K562 (cell line): Measurements from ENCODE around the gene ARHGAP15. TPM values are rescaled to one million over a fixed set of nuclear protein-coding genes. Genes with fewer than 3 reads are reported as not detected.
A peak's percentile ranks its signal among the peaks of the same experiment; 100 is the strongest.

Source experiments
- ATAC-seq: fragments of 200-7000 bp; cut with Tn5 transposase; 3 replicates; pipeline ENCODE4 v1.9.1; 2020; ENCODE audit warnings: moderate library complexity
- BruUV-seq: library from RNA; stranded (reverse); fragments of 400-500 nt; replicated peaks from 2 replicates; lab custom pipeline; 2021; lab: Mats Ljungman, UMichigan
- CTCF ChIA-PET: fragments of 300-600 bp; formaldehyde crosslinking; extraction: SDS; loops from one replicate; lab custom pipeline; 2021; ENCODE audit warnings: low intra/inter-chr PET ratio; lab: Yijun Ruan, JAX
- POLR2A ChIA-PET: fragments of 300-600, 350-650 bp; sonication (Branson Sonifier 250); formaldehyde crosslinking; extraction: SDS; loops from one replicate; lab custom pipeline; 2021; ENCODE audit warnings: antibody characterized with exemption, inconsistent platforms; lab: Yijun Ruan, JAX
- DNase-seq, 4 experiments: peaks; one replicate each; pipeline versions ENCODE4 v3.0.0 to v3.0.0-alpha.2; 2011 to 2018; ENCODE audit warnings: low spot score in 3 of 4, mixed read lengths in 3 of 4; ENCODE audit errors: extremely low read depth in 1 of 4
- FAIRE-seq: peaks from 2 replicates; lab custom pipeline; 2011; peaks lifted over from hg19 to GRCh38; lab: Jason Lieb, UNC
- H2AFZ ChIP-seq: 2 replicates; pipeline ENCODE4 v1.6.0; 2011; ENCODE audit warnings: low read depth, low read length, control low read depth, inconsistent platforms
- H3K27ac ChIP-seq: fragments of 200-600 bp; 3 replicates; pipeline ENCODE4 v1.8.0; 2011; ENCODE audit warnings: low read depth, mild to moderate bottlenecking, control low read depth, inconsistent platforms, low read length, moderate library complexity, mixed read lengths; ENCODE audit errors: extremely low read depth
- H3K27me3 ChIP-seq, 2 experiments: fragments of 300-600 bp in 1 of 2; 2 replicates in 1 of 2; 3 replicates in 1 of 2; pipeline versions ENCODE4 v1.6.0 to v1.8.0; 2011; ENCODE audit warnings: inconsistent platforms in 2 of 2, low read length in 2 of 2, mild to moderate bottlenecking in 1 of 2, mixed read lengths in 1 of 2, moderate library complexity in 1 of 2; ENCODE audit not compliant: control insufficient read depth in 2 of 2, insufficient read depth in 2 of 2
- H3K36me3 ChIP-seq: fragments of 300-600 bp; 3 replicates; pipeline ENCODE4 v1.8.0; 2011; ENCODE audit warnings: mild to moderate bottlenecking, low read length, inconsistent platforms; ENCODE audit not compliant: control insufficient read depth, insufficient read depth
- H3K4me1 ChIP-seq, 2 experiments: fragments of 200-600 bp in 1 of 2; replicated peaks in 1 of 2; 2 replicates in 1 of 2; 3 replicates in 1 of 2; pipeline versions ENCODE4 v1.5.1 to v1.8.0; 2011; ENCODE audit warnings: inconsistent platforms in 2 of 2, low read length in 2 of 2, mild to moderate bottlenecking in 1 of 2, mixed read lengths in 1 of 2, moderate library complexity in 1 of 2; ENCODE audit not compliant: control insufficient read depth in 2 of 2, insufficient read depth in 2 of 2
- H3K4me2 ChIP-seq: 2 replicates; pipeline ENCODE4 v1.6.1; 2011; ENCODE audit warnings: low read length, control low read depth, inconsistent platforms, mixed read lengths; ENCODE audit not compliant: insufficient read depth
- H3K4me3 ChIP-seq: fragments of 200-600 bp; sonication (generic), shearing (Covaris generic); 2 replicates; pipeline ENCODE4 v1.5.1; 2016; ENCODE audit warnings: control low read depth, inconsistent platforms
- H3K79me2 ChIP-seq: fragments of 200-600 bp; 3 replicates; pipeline ENCODE4 v1.8.0; 2011; ENCODE audit warnings: low read length, inconsistent platforms; ENCODE audit not compliant: control insufficient read depth, insufficient read depth
- H3K9ac ChIP-seq, 2 experiments: 2 replicates each; pipeline versions ENCODE4 v1.6.0 to v1.6.1; 2011; ENCODE audit warnings: low read depth in 2 of 2, low read length in 2 of 2, control low read depth in 1 of 2, inconsistent platforms in 1 of 2, mild to moderate bottlenecking in 1 of 2, mixed read lengths in 1 of 2; ENCODE audit not compliant: insufficient read depth in 1 of 2
- H3K9me1 ChIP-seq: one replicate; pipeline ENCODE4 v1.6.0; 2011; ENCODE audit warnings: inconsistent platforms, mild to moderate bottlenecking, low read length, moderate library complexity; ENCODE audit not compliant: control insufficient read depth, insufficient read depth
- H3K9me3 ChIP-seq: replicated peaks from 2 replicates; pipeline ENCODE4 v1.5.1; 2011; ENCODE audit warnings: low read depth, low read length, inconsistent platforms; ENCODE audit not compliant: control insufficient read depth, insufficient read depth
- H4K20me1 ChIP-seq: replicated peaks from 2 replicates; pipeline ENCODE4 v1.6.1; 2011; ENCODE audit warnings: low read length, inconsistent platforms, mixed read lengths; ENCODE audit not compliant: control insufficient read depth, insufficient read depth
- JUNB ChIP-seq: fragments of 450-650 bp; formaldehyde crosslinking; conservative IDR thresholded peaks from 2 replicates; pipeline ENCODE4 v1.4.0; 2020; ENCODE audit warnings: mild to moderate bottlenecking
- MAFF ChIP-seq: IDR thresholded peaks from 2 replicates; pipeline ENCODE4 v1.6.1; 2012; ENCODE audit warnings: low read length, improper control_type of control experiment
- PURB ChIP-seq: sonication (generic); formaldehyde crosslinking; IDR thresholded peaks from 2 replicates; pipeline ENCODE4 v1.9.0; 2021; ENCODE audit warnings: low read depth, mild to moderate bottlenecking, missing genetic modification reagents
- TEAD1 ChIP-seq, 2 experiments: fragments of 450-650 bp in 1 of 2; sonication (generic) in 1 of 2; formaldehyde crosslinking; IDR thresholded peaks; 2 replicates each; pipeline versions ENCODE4 v1.4.0 to v1.8.0; 2020 to 2022; ENCODE audit warnings: mild to moderate bottlenecking in 2 of 2, missing genetic modification reagents in 1 of 2
- ZFPM2 ChIP-seq: fragments of 250-450 bp; sonication (Bioruptor Pico); IDR thresholded peaks from 2 replicates; pipeline ENCODE4 v1.5.1; 2022; ENCODE audit warnings: mild to moderate bottlenecking
- WGBS: fragments of 100-300 bp; shearing (Covaris generic); methylation state at CpG from one replicate; pipeline ENCODE4 v1.1.6; 2016; ENCODE audit warnings: low coverage, mixed read lengths; ENCODE audit not compliant: insufficient coverage; ENCODE audit errors: missing lambda C conversion rate; 5-methylcytosine and 5-hydroxymethylcytosine counted together
- in situ Hi-C: fragments of 300-500 bp; cut with MboI; formaldehyde crosslinking; loops from 4 replicates; pipeline ENCODE4 v1.15.0; 2018; ENCODE audit warnings: inconsistent platforms, mixed read lengths
- intact Hi-C: fragments of 100-400 bp; cut with micrococcal nuclease; formaldehyde crosslinking; loops from 2 replicates; pipeline ENCODE4 v1.14.2; 2022
- polyA plus RNA-seq, 8 experiments: library from polyadenylated mRNA; depleted of rRNA in 4 of 8; stranded (reverse) in 5 of 8; unstranded in 3 of 8; fragments of >200 nt; fragmentation: Nextera tagmentation in 2 of 8; fragmentation: Illumina TruSeq in 1 of 8; extraction: Ambion mirVana in 2 of 8; extraction: Trizol in 1 of 8; gene quantifications; 2 replicates each; pipeline versions ENCODE4 v1.2.1 to v1.2.3, GENCODE V29; 2011 to 2014; ENCODE audit warnings: inconsistent platforms in 1 of 8, missing spikeins in 1 of 8
- total RNA-seq, 7 experiments: library from RNA; depleted of rRNA in 6 of 7; stranded (reverse); fragments of >200 nt in 6 of 7; fragmentation: Illumina TruSeq in 2 of 7; extraction: Trizol in 2 of 7; gene quantifications; 2 replicates each; pipeline versions ENCODE4 v1.2.1 to v1.2.3, GENCODE V29; 2011 to 2021; ENCODE audit warnings: low replicate concordance in 1 of 7
- TF ChIP-seq, protein P1 (sequence below): sonication (generic); IDR thresholded peaks from 2 replicates; pipeline ENCODE4 v1.6.1; 2016

Gene ARHGAP15
- total and polyA plus RNA-seq, 9 of the 15 experiments (the other 6 are each of a cell fraction or from before 2014, with no cell fraction given): 1.5 to 17.9 (median 7.9) TPM

DNA sequence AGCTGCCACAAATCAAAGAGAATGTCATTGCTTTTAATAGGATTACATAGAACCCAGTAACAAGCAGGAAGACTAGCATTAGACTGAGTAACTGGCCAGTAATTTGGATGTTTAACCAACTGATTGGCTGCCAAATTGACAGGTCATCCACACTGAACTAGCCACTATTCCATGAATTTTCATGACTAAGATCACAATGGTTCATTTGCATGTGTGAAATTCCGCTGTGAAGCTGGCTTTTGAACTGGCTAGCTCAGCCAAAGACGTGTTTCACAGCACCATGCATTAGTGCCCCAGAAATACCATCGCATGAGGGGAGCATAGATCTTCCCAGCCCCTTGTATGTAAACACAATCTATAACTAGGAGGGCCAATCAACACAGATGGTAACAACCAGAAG is 649.8 kb downstream of the ARHGAP15 start:
- ChIA-PET CTCF (no interaction called here), POLR2A (no interaction called here)
- no peaks in the 10 kb centered on the region for H3K4me1 ChIP-seq
- intact Hi-C loops (no loop called here), in situ Hi-C loops (no loop called here)
- H2AFZ ChIP-seq: no peak overlapping the region
- ATAC-seq: no peak
- DNase-seq: no peak
- no peaks in the 10 kb centered on the region for H3K9me3 ChIP-seq
- H3K4me3 ChIP-seq: no peak overlapping the region
- no peaks in the 10 kb centered on the region for H3K36me3 ChIP-seq
- no peaks in the 10 kb centered on the region for H3K79me2 ChIP-seq
- H3K27ac ChIP-seq: no peak overlapping the region
- H3K9me1 ChIP-seq: no peaks in the 10 kb centered on the region
- no peak overlapping the region for H3K9ac ChIP-seq
- WGBS: 22% methylated on average over 3 of the region's 3 CpGs
- TF ChIP-seq TEAD1 (CRISPR knock-in tag; IDR thresholded peaks at IDR 0.05) (no peak), JUNB (CRISPR knock-in tag) (no peak), MAFF (no peak), PURB (CRISPR knock-in tag) (no peak), ZFPM2 (CRISPR knock-in tag) (no peak)
- TF ChIP-seq, protein P1, sequence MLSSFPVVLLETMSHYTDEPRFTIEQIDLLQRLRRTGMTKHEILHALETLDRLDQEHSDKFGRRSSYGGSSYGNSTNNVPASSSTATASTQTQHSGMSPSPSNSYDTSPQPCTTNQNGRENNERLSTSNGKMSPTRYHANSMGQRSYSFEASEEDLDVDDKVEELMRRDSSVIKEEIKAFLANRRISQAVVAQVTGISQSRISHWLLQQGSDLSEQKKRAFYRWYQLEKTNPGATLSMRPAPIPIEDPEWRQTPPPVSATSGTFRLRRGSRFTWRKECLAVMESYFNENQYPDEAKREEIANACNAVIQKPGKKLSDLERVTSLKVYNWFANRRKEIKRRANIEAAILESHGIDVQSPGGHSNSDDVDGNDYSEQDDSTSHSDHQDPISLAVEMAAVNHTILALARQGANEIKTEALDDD: peak; percentile 37; the same call in 1 of the 2 replicates
- TF ChIP-seq, all 486 proteins: peak for 1
- BruUV-seq: no TSS peak
- FAIRE-seq: no peak
- no peaks in the 10 kb centered on the region for H4K20me1 ChIP-seq
- H3K27me3 ChIP-seq: no peaks in the 10 kb centered on the region; a peak in 1 of 5 replicates
- no peak overlapping the region for H3K4me2 ChIP-seq
